CD1c-positive myeloid dendritic cell (primary cell): ENCODE results near the gene DHRS7B.

ENCODE experiments used
- DNase-seq: peaks from one replicate; pipeline ENCODE4 v3.0.0-alpha.2; 2016; ENCODE audit errors: extremely low spot score

Gene DHRS7B

GRCh38 chr17:21239680-21240368 lies 113.1 kb downstream of the DHRS7B start:
- DNase-seq = no peak

- DNase-seq = no peak
These were observed 113.7 kb downstream of the DHRS7B start for GRCh38 chr17:21240369-21241055.
